Loucy (cell line): ENCODE results near the gene ZNF287.
"Not testable (repeated sequence)": the region's sequence is repeated elsewhere in the genome, so short reads cannot be mapped to it uniquely, and the experiment has no call there.

Experiments
- H2AFZ ChIP-seq: fragments of 200-600 bp; sonication (generic); 2 replicates; pipeline ENCODE4 v1.6.0; 2016; ENCODE audit warnings: antibody characterized with exemption, mild to moderate bottlenecking, low read length, moderate library complexity
- H3F3A ChIP-seq: fragments of 200-600 bp; 2 replicates; pipeline ENCODE4 v1.6.0; 2016; ENCODE audit warnings: antibody characterized with exemption, low read depth, mild to moderate bottlenecking
- H3K27me3 ChIP-seq: fragments of 200-600 bp; sonication (generic); 2 replicates; pipeline ENCODE4 v1.6.1; 2014; ENCODE audit warnings: low read length, mild to moderate bottlenecking; ENCODE audit not compliant: insufficient read depth, poor library complexity, severe bottlenecking
- H3K36me3 ChIP-seq: fragments of 200-600 bp; sonication (generic); 2 replicates; pipeline ENCODE4 v1.6.1; 2016; ENCODE audit warnings: low read length; ENCODE audit not compliant: insufficient read depth
- H3K4me1 ChIP-seq: fragments of 200-600 bp; sonication (generic); 2 replicates; pipeline ENCODE4 v1.5.1; 2014; ENCODE audit warnings: low read length, mild to moderate bottlenecking; ENCODE audit not compliant: insufficient read depth, poor library complexity, severe bottlenecking
- H3K4me2 ChIP-seq: fragments of 200-600 bp; sonication (generic); 2 replicates; pipeline ENCODE4 v1.6.0; 2014; ENCODE audit warnings: antibody characterized with exemption, low read length, low read depth, mild to moderate bottlenecking; ENCODE audit not compliant: poor library complexity, severe bottlenecking
- H3K4me3 ChIP-seq: fragments of 200-600 bp; sonication (generic); 2 replicates; pipeline ENCODE4 v1.5.1; 2014; ENCODE audit warnings: low read length, mild to moderate bottlenecking, mixed read lengths; ENCODE audit not compliant: poor library complexity, severe bottlenecking
- H3K79me2 ChIP-seq: fragments of 200-600 bp; sonication (generic); 2 replicates; pipeline ENCODE4 v1.6.1; 2014; ENCODE audit warnings: low read length; ENCODE audit not compliant: insufficient read depth
- H3K9ac ChIP-seq: fragments of 200-600 bp; sonication (generic); 2 replicates; pipeline ENCODE4 v1.6.0; 2014; ENCODE audit warnings: mild to moderate bottlenecking, low read depth, low read length, moderate library complexity; ENCODE audit not compliant: poor library complexity, severe bottlenecking
- H3K9me2 ChIP-seq: fragments of 200-600 bp; sonication (generic); replicated peaks from 2 replicates; pipeline ENCODE4 v1.6.1; 2016; ENCODE audit warnings: low read depth, low read length, mixed read lengths
- H3K9me3 ChIP-seq: fragments of 200-600 bp; sonication (generic); 2 replicates; pipeline ENCODE4 v1.6.1; 2014; ENCODE audit warnings: mild to moderate bottlenecking, antibody characterized with exemption, low read length, low read depth; ENCODE audit not compliant: insufficient read depth
- H4K20me1 ChIP-seq: fragments of 200-600 bp; sonication (generic); 2 replicates; pipeline ENCODE4 v1.6.0; 2014; ENCODE audit warnings: antibody characterized with exemption, low read length, mild to moderate bottlenecking; ENCODE audit not compliant: insufficient read depth, poor library complexity, severe bottlenecking
- CTCF ChIP-seq: fragments of 200-600 bp; sonication (generic); conservative IDR thresholded peaks from 2 replicates; pipeline ENCODE4 v1.5.1; 2014; ENCODE audit warnings: mild to moderate bottlenecking, antibody characterized with exemption, low read length
- EZH2phosphoT487 ChIP-seq: fragments of 200-600 bp; IDR thresholded peaks from 2 replicates; pipeline ENCODE4 v1.6.1; 2018; ENCODE audit warnings: antibody characterized with exemption, mild to moderate bottlenecking, moderate library complexity, borderline replicate concordance

Gene ZNF287

DNA sequence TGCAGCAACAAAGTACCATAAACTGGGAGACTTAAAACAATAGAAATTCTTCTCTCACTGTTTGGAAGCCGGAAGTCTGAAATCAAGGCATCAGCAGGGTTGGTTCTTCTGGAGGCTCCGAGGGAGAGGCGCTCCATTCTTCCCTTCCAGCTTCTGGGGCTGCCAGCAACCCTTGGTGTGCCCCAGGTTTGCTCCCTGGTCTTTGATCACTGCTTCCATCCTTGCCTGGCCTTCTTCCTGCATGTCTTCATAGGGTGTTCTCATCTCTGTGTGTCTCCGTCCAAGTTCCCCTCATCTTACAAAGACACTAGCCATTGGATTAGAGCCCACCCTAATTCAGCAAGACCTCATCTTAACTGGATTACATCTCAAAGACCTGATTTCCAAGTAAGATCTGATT is 41.7 kb downstream of the ZNF287 start:
- no peaks in the 10 kb centered on the region for H4K20me1 ChIP-seq
- no peak overlapping the region for H2AFZ ChIP-seq
- H3K9ac ChIP-seq = no peak overlapping the region
- no peaks in the 10 kb centered on the region for H3K36me3 ChIP-seq
- peaks cover 7% of the 10 kb centered on the region for H3K27me3 ChIP-seq
- no peaks in the 10 kb centered on the region for H3K79me2 ChIP-seq
- H3K9me3 ChIP-seq = no peaks in the 10 kb centered on the region
- H3K4me2 ChIP-seq = no peak overlapping the region
- TF ChIP-seq CTCF (no peak), EZH2phosphoT487 (no peak)
- H3K9me2 ChIP-seq = no peaks in the 10 kb centered on the region
- no peaks in the 10 kb centered on the region for H3K4me1 ChIP-seq
- no peak overlapping the region for H3K4me3 ChIP-seq
- no peaks in the 10 kb centered on the region for H3F3A ChIP-seq

DNA sequence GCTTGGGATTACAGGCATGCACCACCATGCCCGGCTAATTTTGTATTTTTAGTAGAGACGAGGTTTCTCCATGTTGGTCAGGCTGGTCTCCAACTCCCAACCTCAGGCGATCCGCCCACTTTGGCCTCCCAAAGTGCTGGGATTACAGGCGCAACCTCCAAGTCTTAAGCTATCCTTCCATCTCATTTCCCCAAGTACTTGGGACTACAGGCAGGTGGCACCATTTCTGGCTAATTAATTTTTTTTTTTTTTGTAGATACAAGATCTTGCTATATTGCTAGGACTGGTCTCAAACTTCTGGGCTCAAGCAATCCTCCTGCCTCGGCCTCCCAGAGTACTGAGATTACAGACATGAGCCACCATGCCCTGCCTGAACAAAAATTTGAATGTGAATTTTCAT is 43.4 kb downstream of the ZNF287 start:
- not testable (repeated sequence) for H3K4me1 ChIP-seq, H3F3A ChIP-seq, H3K9me3 ChIP-seq, H3K9ac ChIP-seq, H3K27me3 ChIP-seq, H4K20me1 ChIP-seq, H3K36me3 ChIP-seq, H3K9me2 ChIP-seq, H3K4me2 ChIP-seq, H3K79me2 ChIP-seq, H2AFZ ChIP-seq, H3K4me3 ChIP-seq
- peak; percentile 33; the same call in 1 of the 2 replicates for TF ChIP-seq CTCF

GRCh38 chr17:16521070-16521727 is 47.8 kb downstream of the ZNF287 start:
- Histone ChIP-seq H3K4me2 (peak overlapping the region; percentile 42), H4K20me1 (no peaks in the 10 kb centered on the region), H3K4me1 (peaks cover 3% of the 10 kb centered on the region), H3K79me2 (no peaks in the 10 kb centered on the region), H3K36me3 (no peaks in the 10 kb centered on the region), H3K27me3 (no peaks in the 10 kb centered on the region), H3K9me2 (no peaks in the 10 kb centered on the region), H3K9ac (peak overlapping the region; percentile 43), H2AFZ (peak overlapping the region; percentile 98), H3K9me3 (no peaks in the 10 kb centered on the region), H3K4me3 (no peak overlapping the region), H3F3A (no peaks in the 10 kb centered on the region)
- no peak for TF ChIP-seq EZH2phosphoT487
- TF ChIP-seq CTCF = peak; percentile 97
